Measurements from ENCODE around the gene CHURC1. TPM values are rescaled to one million over a fixed set of nuclear protein-coding genes. Genes with fewer than 3 reads are reported as not detected.

CHURC1 gene
- total RNA-seq, 2 experiments from 2014 or later = 33.0 to 72.5 TPM

- H2AFZ ChIP-seq (ENCODE audit: low read length) = no peak overlapping the region
- H3K4me2 ChIP-seq (ENCODE audit: low read length) = no peak overlapping the region
- no peaks in the 10 kb centered on the region for H3K79me2 ChIP-seq (ENCODE audit: insufficient read depth, low read depth, low read length)
- intact Hi-C loops (cut with micrococcal nuclease; ENCODE audit: unreplicated experiment) = loop anchor here (5.0 kb wide), 1 partner anchor 69 kb away; no protein-coding TSS in a partner anchor
- POLR2A ChIA-PET = interaction anchor here (0.8 to 1.0 kb wide), 4 partner anchors 10 to 248 kb away, joined by 3 to 6 read pairs (median 4); no protein-coding TSS in a partner anchor
- H3K9me3 ChIP-seq (ENCODE audit: low read length) = no peaks in the 10 kb centered on the region
- H3K4me3 ChIP-seq (ENCODE audit: low read depth, low read length, poor library complexity, severe bottlenecking) = no peak overlapping the region
- CTCF ChIA-PET (ENCODE audit: unreplicated experiment) = interaction anchor here (0.5 to 1.5 kb wide), 4 partner anchors 36 to 132 kb away, joined by 3 to 10 read pairs (median 4); no protein-coding TSS in a partner anchor
- no peaks in the 10 kb centered on the region for H3K36me3 ChIP-seq (ENCODE audit: insufficient read depth, low read length)
- H3K9me2 ChIP-seq (ENCODE audit: insufficient read depth, low read length) = no peaks in the 10 kb centered on the region
- TF ChIP-seq EZH2phosphoT487 (IDR thresholded peaks at IDR 0.05; ENCODE audit: borderline replicate concordance, low read depth, low read length) (no peak), CTCF (conservative IDR thresholded peaks at IDR 0.05; ENCODE audit: low read length) (no peak)
- no peaks in the 10 kb centered on the region for H3K4me1 ChIP-seq (ENCODE audit: insufficient read depth, low read length, poor library complexity, severe bottlenecking)
- DNase-seq (ENCODE audit: low spot score) = no peak
- H3K27ac ChIP-seq (ENCODE audit: low read depth, low read length, poor library complexity, severe bottlenecking) = no peak overlapping the region
- no TSS peak for BruUV-seq (replicated peaks)
- H4K20me1 ChIP-seq (ENCODE audit: insufficient read depth, low read length) = no peaks in the 10 kb centered on the region
Observed at GRCh38 chr14:64891173-64891838, 22.9 kb upstream of the CHURC1 start.

GRCh38 chr14:64891839-64892375, 22.3 kb upstream of the CHURC1 start:
- ChIA-PET POLR2A (interaction anchor here (0.8 to 1.6 kb wide), 4 partner anchors 9 to 249 kb away, joined by 3 to 6 read pairs (median 4); no protein-coding TSS in a partner anchor), CTCF (ENCODE audit: unreplicated experiment) (interaction anchor here (0.6 to 1.5 kb wide), 4 partner anchors 36 to 217 kb away, joined by 3 to 10 read pairs (median 3); no protein-coding TSS in a partner anchor)
- no peak for TF ChIP-seq EZH2phosphoT487 (IDR thresholded peaks at IDR 0.05; ENCODE audit: borderline replicate concordance, low read depth, low read length)
- TF ChIP-seq CTCF (conservative IDR thresholded peaks at IDR 0.05; ENCODE audit: low read length) = peak; percentile 80
- Histone ChIP-seq H3K36me3 (ENCODE audit: insufficient read depth, low read length) (no peaks in the 10 kb centered on the region), H3K4me2 (ENCODE audit: low read length) (no peak overlapping the region), H3K79me2 (ENCODE audit: insufficient read depth, low read depth, low read length) (no peaks in the 10 kb centered on the region), H3K9me3 (ENCODE audit: low read length) (no peaks in the 10 kb centered on the region), H4K20me1 (ENCODE audit: insufficient read depth, low read length) (no peaks in the 10 kb centered on the region), H3K4me1 (ENCODE audit: insufficient read depth, low read length, poor library complexity, severe bottlenecking) (no peaks in the 10 kb centered on the region), H3K27ac (ENCODE audit: low read depth, low read length, poor library complexity, severe bottlenecking) (no peak overlapping the region), H3K4me3 (ENCODE audit: low read depth, low read length, poor library complexity, severe bottlenecking) (no peak overlapping the region), H2AFZ (ENCODE audit: low read length) (no peak overlapping the region), H3K9me2 (ENCODE audit: insufficient read depth, low read length) (no peaks in the 10 kb centered on the region)
- intact Hi-C loops (cut with micrococcal nuclease; ENCODE audit: unreplicated experiment) = loop anchor here (5.0 kb wide), 1 partner anchor 70 kb away; no protein-coding TSS in a partner anchor
- DNase-seq (ENCODE audit: low spot score) = peak; percentile 60
- BruUV-seq (replicated peaks) = no TSS peak

- no TSS peak for BruUV-seq (replicated peaks)
- Histone ChIP-seq H3K9me2 (ENCODE audit: insufficient read depth, low read length) (no peaks in the 10 kb centered on the region), H3K79me2 (ENCODE audit: insufficient read depth, low read depth, low read length) (no peaks in the 10 kb centered on the region), H3K4me1 (ENCODE audit: insufficient read depth, low read length, poor library complexity, severe bottlenecking) (no peaks in the 10 kb centered on the region), H4K20me1 (ENCODE audit: insufficient read depth, low read length) (no peaks in the 10 kb centered on the region), H3K9me3 (ENCODE audit: low read length) (no peaks in the 10 kb centered on the region), H3K36me3 (ENCODE audit: insufficient read depth, low read length) (no peaks in the 10 kb centered on the region), H3K4me2 (ENCODE audit: low read length) (no peak overlapping the region), H3K27ac (ENCODE audit: low read depth, low read length, poor library complexity, severe bottlenecking) (no peak overlapping the region), H2AFZ (ENCODE audit: low read length) (no peak overlapping the region), H3K4me3 (ENCODE audit: low read depth, low read length, poor library complexity, severe bottlenecking) (no peak overlapping the region)
- POLR2A ChIA-PET = no interaction called here
- no peak for DNase-seq (ENCODE audit: low spot score)
- TF ChIP-seq CTCF (conservative IDR thresholded peaks at IDR 0.05; ENCODE audit: low read length) = no peak
- TF ChIP-seq EZH2phosphoT487 (IDR thresholded peaks at IDR 0.05; ENCODE audit: borderline replicate concordance, low read depth, low read length) = no peak
- intact Hi-C loops (cut with micrococcal nuclease; ENCODE audit: unreplicated experiment) = no loop called here
- CTCF ChIA-PET (ENCODE audit: unreplicated experiment) = no interaction called here
Observed at GRCh38 chr14:64899958-64900357, 14.3 kb upstream of the CHURC1 start.

All from OCI-LY7 (cell line).